Peyer's patch (tissue), 4 donors: ENCODE data around the gene ZNF146. TPM values are rescaled to one million over a fixed set of nuclear protein-coding genes. Genes with fewer than 3 reads are reported as not detected.
"Not testable (repeated sequence)": the region's sequence is repeated elsewhere in the genome, so short reads cannot be mapped to it uniquely, and the experiment has no call there.

Experiments
- DNase-seq, 3 donors: peaks; one replicate each; pipeline ENCODE4 v3.0.0-alpha.2; 2017 to 2019
- H3K27ac ChIP-seq, 4 donors: fragments of 200-600 bp; sonication (generic); one replicate each; pipeline ENCODE4 v1.5.1; 2016 to 2019
- H3K27me3 ChIP-seq, 2 donors: fragments of 200-600 bp; sonication (generic); one replicate each; pipeline ENCODE4 v1.5.1; 2019
- H3K36me3 ChIP-seq, 3 donors: fragments of 200-600 bp; sonication (generic); one replicate each; pipeline ENCODE4 v1.5.1; 2016 to 2019
- H3K4me1 ChIP-seq, 4 donors: fragments of 200-600 bp; sonication (generic); one replicate each; pipeline ENCODE4 v1.5.1; 2016 to 2019
- H3K4me3 ChIP-seq, 4 donors: fragments of 200-600 bp; sonication (generic); 1 replicate in 3 of 4; 2 replicates in 1 of 4; pipeline ENCODE4 v1.5.1; 2016 to 2019; ENCODE audit warnings: mild to moderate bottlenecking in 1 of 4
- H3K9me3 ChIP-seq, 4 donors: fragments of 200-600 bp; sonication (generic); one replicate each; pipeline ENCODE4 v1.5.1; 2016 to 2019; ENCODE audit warnings: mild to moderate bottlenecking in 1 of 4
- CTCF ChIP-seq, 6 experiments: fragments of 450-650 bp in 4 of 6; fragments of 200-600 bp in 2 of 6; sonication (generic) in 1 of 6; IDR thresholded peaks; one replicate each; pipeline ENCODE4 v1.5.1; 2017 to 2019; ENCODE audit warnings: antibody characterized with exemption in 6 of 6, mild to moderate bottlenecking in 3 of 6, moderate library complexity in 1 of 6
- POLR2A ChIP-seq, 2 donors: fragments of 450-650 bp; IDR thresholded peaks; one replicate each; pipeline ENCODE4 v1.5.1; 2017; ENCODE audit warnings: antibody characterized with exemption in 2 of 2, mild to moderate bottlenecking in 2 of 2, moderate library complexity in 2 of 2
- total RNA-seq, 4 donors: library from RNA; depleted of rRNA; stranded (reverse); fragments of >200 nt; gene quantifications; one replicate each; pipeline ENCODE4 v1.1.0, GENCODE V29; 2016

Gene ZNF146
- total RNA-seq, 4 donors from 2014 or later = 43.2 to 71.0 (median 43.6) TPM

GRCh38 chr19:36183245-36183628, 31.7 kb upstream of the ZNF146 start:
- no peaks in the 10 kb centered on the region for H3K27me3 ChIP-seq
- H3K4me3 ChIP-seq = no peak overlapping the region
- no peaks in the 10 kb centered on the region for H3K9me3 ChIP-seq
- no peak overlapping the region for H3K27ac ChIP-seq
- no peaks in the 10 kb centered on the region for H3K4me1 ChIP-seq
- TF ChIP-seq POLR2A (IDR thresholded peaks at IDR 0.05) (no peak), CTCF (IDR thresholded peaks at IDR 0.05) (no peak)
- DNase-seq = no peak
- H3K36me3 ChIP-seq = peaks cover 0 to 16% (median 0%) of the 10 kb centered on the region in 3 donors

- H3K4me3 ChIP-seq, H3K27me3 ChIP-seq, DNase-seq, H3K9me3 ChIP-seq, H3K27ac ChIP-seq, H3K4me1 ChIP-seq: not testable (repeated sequence)
- peaks cover 0 to 16% (median 0%) of the 10 kb centered on the region in 3 donors for H3K36me3 ChIP-seq
Measured at GRCh38 chr19:36186722-36187121, 28.2 kb upstream of the ZNF146 start.

- TF ChIP-seq CTCF (IDR thresholded peaks at IDR 0.05) (no peak), POLR2A (IDR thresholded peaks at IDR 0.05) (no peak)
- no peaks in the 10 kb centered on the region for H3K27me3 ChIP-seq
- DNase-seq = no peak
- no peaks in the 10 kb centered on the region for H3K4me1 ChIP-seq
- no peaks in the 10 kb centered on the region for H3K9me3 ChIP-seq
- no peak overlapping the region for H3K27ac ChIP-seq
- H3K36me3 ChIP-seq = peaks cover 0 to 14% (median 0%) of the 10 kb centered on the region in 3 donors
- H3K4me3 ChIP-seq = no peak overlapping the region
Measured at GRCh38 chr19:36196249-36196648, 18.7 kb upstream of the ZNF146 start.

GRCh38 chr19:36198119-36198518, 16.8 kb upstream of the ZNF146 start:
- H3K27ac ChIP-seq = no peak overlapping the region
- TF ChIP-seq POLR2A (IDR thresholded peaks at IDR 0.05) (no peak), CTCF (IDR thresholded peaks at IDR 0.05) (no peak)
- no peak for DNase-seq

GRCh38 chr19:36201684-36202083, 13.2 kb upstream of the ZNF146 start:
- Histone ChIP-seq H3K36me3 (no peaks in the 10 kb centered on the region), H3K4me1 (no peaks in the 10 kb centered on the region), H3K27me3 (no peaks in the 10 kb centered on the region), H3K27ac (no peak overlapping the region), H3K9me3 (no peaks in the 10 kb centered on the region), H3K4me3 (no peak overlapping the region)
- DNase-seq = no peak
- no peak for TF ChIP-seq POLR2A (IDR thresholded peaks at IDR 0.05)
- TF ChIP-seq CTCF (IDR thresholded peaks at IDR 0.05) = no peak

More at GRCh38 chr19:36198119-36198518, 16.8 kb upstream of the ZNF146 start:
- Histone ChIP-seq H3K4me1 (no peaks in the 10 kb centered on the region), H3K4me3 (no peak overlapping the region), H3K36me3 (peaks cover 0 to 14% (median 0%) of the 10 kb centered on the region in 3 donors), H3K9me3 (no peaks in the 10 kb centered on the region), H3K27me3 (no peaks in the 10 kb centered on the region)

- H3K27ac ChIP-seq = no peak overlapping the region
- no peaks in the 10 kb centered on the region for H3K4me1 ChIP-seq
- no peak for TF ChIP-seq CTCF (IDR thresholded peaks at IDR 0.05)
- TF ChIP-seq POLR2A (IDR thresholded peaks at IDR 0.05) = no peak
- DNase-seq = no peak
- H3K9me3 ChIP-seq = no peaks in the 10 kb centered on the region
- no peaks in the 10 kb centered on the region for H3K36me3 ChIP-seq
- H3K4me3 ChIP-seq = no peak overlapping the region
- no peaks in the 10 kb centered on the region for H3K27me3 ChIP-seq
Measured at GRCh38 chr19:36203293-36203692, 11.6 kb upstream of the ZNF146 start.
